GM19023 (cell line): ENCODE data around the gene PHACTR4.
"Not testable (repeated sequence)": the region's sequence is repeated elsewhere in the genome, so short reads cannot be mapped to it uniquely, and the experiment has no call there.

Experiments used
- ATAC-seq: cut with Tn5 transposase; IDR thresholded peaks from one replicate; pipeline ENCODE4 v1.9.1; 2021; ENCODE audit warnings: mild to moderate bottlenecking, moderate library complexity; ENCODE audit not compliant: unreplicated experiment

PHACTR4 gene

GRCh38 chr1:28519946-28520725 is 150.6 kb downstream of the PHACTR4 start:
- ATAC-seq = no peak

DNA sequence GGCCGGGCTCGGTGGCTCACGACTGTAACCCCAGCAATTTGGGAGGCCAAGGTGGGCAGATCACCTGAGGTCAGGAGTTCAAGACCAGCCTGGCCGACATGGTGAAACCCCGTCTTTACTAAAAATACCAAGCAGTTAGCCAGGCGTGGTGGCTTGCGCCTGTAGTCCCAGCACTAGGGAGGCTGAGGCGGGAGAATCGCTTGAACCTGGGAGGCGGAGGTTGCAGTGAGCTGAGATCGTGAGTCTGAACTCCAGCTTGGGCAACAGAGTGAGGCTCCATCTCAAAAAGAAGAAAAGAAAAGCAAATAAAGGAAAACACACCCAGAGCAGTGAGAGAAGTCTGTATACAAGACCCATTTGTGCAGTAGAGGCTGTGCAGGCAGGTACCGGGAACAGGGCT is 151.3 kb downstream of the PHACTR4 start:
- ATAC-seq = not testable (repeated sequence)

- no peak for ATAC-seq
These were observed 152.1 kb downstream of the PHACTR4 start for GRCh38 chr1:28521502-28522164.

DNA sequence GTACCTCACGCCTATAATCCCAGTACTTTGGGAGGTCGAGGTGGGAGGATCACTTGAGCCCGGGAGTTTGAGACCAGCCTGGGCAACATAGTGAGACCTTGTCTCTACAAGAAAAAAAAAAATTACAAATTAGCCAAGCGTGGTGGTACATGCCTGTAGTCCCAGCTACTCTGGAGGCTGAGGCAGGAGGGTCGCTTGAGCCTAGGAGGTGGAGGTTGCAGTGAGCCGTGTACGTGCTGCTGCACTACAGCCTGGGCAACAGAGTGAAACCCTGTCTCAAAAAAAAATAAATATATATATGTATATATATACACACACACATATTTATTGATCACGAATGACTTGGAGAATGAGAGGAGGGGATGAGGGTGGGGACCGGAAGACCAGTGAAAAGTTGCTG is 153.0 kb downstream of the PHACTR4 start:
- ATAC-seq = not testable (repeated sequence)

GRCh38 chr1:28525002-28525642 is 155.6 kb downstream of the PHACTR4 start:
- not testable (repeated sequence) for ATAC-seq

- ATAC-seq = no peak
These were observed 157.3 kb downstream of the PHACTR4 start for GRCh38 chr1:28526886-28527285.

- no peak for ATAC-seq
These were observed 160.9 kb downstream of the PHACTR4 start for GRCh38 chr1:28530456-28530855.

- no peak for ATAC-seq
These were observed 165.1 kb downstream of the PHACTR4 start for GRCh38 chr1:28534671-28535070.

DNA sequence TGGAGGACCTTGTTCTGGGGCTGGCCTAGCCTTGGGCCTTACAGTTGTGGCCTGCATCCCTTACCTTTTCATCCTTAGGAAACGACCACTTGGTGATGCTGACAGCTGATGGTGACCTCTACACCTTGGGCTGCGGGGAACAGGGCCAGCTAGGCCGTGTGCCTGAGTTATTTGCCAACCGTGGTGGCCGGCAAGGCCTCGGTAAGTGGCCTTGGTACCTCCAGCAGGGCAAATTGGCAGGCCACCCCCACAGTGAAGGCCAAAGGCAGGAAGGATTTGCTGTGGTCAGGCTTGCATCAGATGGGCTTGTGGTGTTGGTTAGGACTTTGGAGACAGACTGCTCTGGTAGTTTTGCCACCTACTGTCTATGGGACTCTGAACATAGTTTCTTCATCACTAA is 165.6 kb downstream of the PHACTR4 start:
- no peak for ATAC-seq

DNA sequence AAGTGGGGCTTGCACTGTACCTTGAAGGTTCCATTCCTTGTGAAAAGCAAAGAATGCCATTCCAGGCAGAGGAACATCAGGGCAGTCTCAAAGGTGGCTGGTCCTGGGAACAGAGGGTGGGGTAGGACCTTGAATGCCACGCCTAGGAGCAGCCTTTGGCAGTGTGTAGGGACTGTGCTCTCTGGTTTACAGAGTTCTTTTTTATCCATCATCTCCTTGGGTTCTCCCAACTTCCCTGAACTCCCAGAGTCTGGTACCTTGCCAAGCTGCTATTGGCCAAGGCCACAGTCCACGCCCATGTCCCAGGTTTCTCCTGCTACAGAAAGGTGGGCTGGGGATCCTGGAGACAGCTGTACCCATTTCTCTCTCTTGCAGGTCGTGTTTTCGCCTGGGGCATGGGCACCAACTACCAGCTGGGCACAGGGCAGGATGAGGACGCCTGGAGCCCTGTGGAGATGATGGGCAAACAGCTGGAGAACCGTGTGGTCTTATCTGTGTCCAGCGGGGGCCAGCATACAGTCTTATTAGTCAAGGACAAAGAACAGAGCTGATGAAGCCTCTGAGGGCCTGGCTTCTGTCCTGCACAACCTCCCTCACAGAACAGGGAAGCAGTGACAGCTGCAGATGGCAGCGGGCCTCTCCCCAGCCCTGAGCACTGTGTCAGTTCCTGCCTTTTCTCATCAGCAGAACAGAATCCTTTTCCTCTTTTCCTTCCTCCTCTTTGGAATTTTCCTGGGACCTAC is 168.1 kb downstream of the PHACTR4 start:
- ATAC-seq = no peak

DNA sequence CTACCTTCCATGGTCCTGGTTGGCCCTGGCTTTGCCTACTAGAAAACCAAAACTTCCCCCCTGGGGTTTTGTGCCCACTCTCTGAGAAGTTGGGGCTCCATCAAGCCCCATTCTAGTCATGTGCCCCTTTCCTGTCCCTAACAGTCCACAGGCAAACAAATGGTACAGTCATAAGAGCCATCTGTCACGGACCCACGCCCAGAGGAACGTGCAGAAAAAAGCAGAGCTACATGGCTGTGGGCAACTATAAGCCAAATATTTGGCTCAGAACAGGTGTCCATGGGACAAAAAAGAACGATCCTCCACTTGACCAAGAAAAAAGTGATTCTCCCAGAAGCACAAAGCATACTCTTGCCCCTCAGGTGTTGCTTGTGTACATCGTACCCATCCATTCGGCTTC is 168.7 kb downstream of the PHACTR4 start:
- no peak for ATAC-seq

GRCh38 chr1:28540651-28541050 is 171.1 kb downstream of the PHACTR4 start:
- no peak for ATAC-seq

- not testable (repeated sequence) for ATAC-seq
These were observed 172.0 kb downstream of the PHACTR4 start for GRCh38 chr1:28541414-28542015.

DNA sequence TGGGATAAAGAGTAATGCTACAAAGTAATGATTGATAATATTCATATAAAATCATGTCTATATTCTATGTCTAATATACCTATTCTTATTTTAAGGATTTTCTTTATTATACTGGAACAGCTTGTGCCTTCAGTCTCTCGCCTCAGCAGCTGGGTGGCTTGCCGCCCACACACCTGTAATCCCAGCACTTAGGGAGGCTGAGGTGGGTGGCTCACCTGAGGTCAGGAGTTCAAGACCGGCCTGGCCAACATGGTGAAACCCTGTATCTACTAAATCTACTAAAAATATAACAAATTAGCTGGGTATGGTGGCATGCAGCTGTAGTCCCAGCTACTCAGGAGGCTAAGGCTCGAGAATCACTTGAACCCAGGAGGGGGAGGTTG is 175.7 kb downstream of the PHACTR4 start:
- no peak for ATAC-seq

DNA sequence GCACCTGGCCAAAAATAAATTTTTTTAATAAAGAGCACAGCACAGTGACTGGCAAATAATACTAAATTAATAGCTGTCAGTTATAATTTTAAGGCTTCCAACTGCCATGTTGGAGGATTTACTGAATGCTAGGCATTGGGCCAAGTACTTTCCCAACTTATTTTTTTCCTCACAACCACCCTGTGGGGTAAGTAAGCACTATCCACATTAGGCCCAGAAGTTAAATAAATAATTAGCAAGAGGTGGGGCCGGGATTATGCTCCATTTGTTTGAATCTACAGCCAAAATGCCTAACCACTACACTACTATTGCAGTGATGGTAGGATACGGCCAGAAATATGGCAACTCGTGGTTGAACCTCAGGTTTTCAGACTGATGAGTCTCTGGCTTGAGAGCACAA is 178.8 kb downstream of the PHACTR4 start:
- ATAC-seq = no peak
